ENCODE measurements around the gene SP9.
"Not testable (repeated sequence)": the region's sequence is repeated elsewhere in the genome, so short reads cannot be mapped to it uniquely, and the experiment has no call there.

SP9 gene

GRCh38 chr2:174343623-174344455 lies 9.1 kb downstream of the SP9 start:
- in situ Hi-C loops (cut with HindIII; ENCODE audit: low sequenced_read_pairs) = loop anchor here (10.0 kb wide), 1 partner anchor 939 kb away; no protein-coding TSS in a partner anchor

- in situ Hi-C loops (cut with HindIII; ENCODE audit: low sequenced_read_pairs) = loop anchor here (10.0 kb wide), 1 partner anchor 940 kb away; no protein-coding TSS in a partner anchor
Observed at GRCh38 chr2:174344716-174345461, 10.1 kb downstream of the SP9 start.

- in situ Hi-C loops (cut with HindIII; ENCODE audit: low sequenced_read_pairs) = no loop called here
Observed at GRCh38 chr2:174350018-174350417, 15.3 kb downstream of the SP9 start.

GRCh38 chr2:174350593-174351181 lies 15.9 kb downstream of the SP9 start:
- in situ Hi-C loops (cut with HindIII; ENCODE audit: low sequenced_read_pairs) = no loop called here

- in situ Hi-C loops (cut with HindIII; ENCODE audit: low sequenced_read_pairs) = no loop called here
Observed at GRCh38 chr2:174353004-174353403, 18.2 kb downstream of the SP9 start.

GRCh38 chr2:174356347-174356746 lies 21.6 kb downstream of the SP9 start:
- in situ Hi-C loops (cut with HindIII; ENCODE audit: low sequenced_read_pairs) = no loop called here

GRCh38 chr2:174359663-174360062 lies 24.9 kb downstream of the SP9 start:
- in situ Hi-C loops (cut with HindIII; ENCODE audit: low sequenced_read_pairs) = not testable (repeated sequence)

GRCh38 chr2:174362949-174363348 lies 28.2 kb downstream of the SP9 start:
- in situ Hi-C loops (cut with HindIII; ENCODE audit: low sequenced_read_pairs) = no loop called here

- in situ Hi-C loops (cut with HindIII; ENCODE audit: low sequenced_read_pairs) = not testable (repeated sequence)
Observed at GRCh38 chr2:174363492-174364225, 28.9 kb downstream of the SP9 start.

- in situ Hi-C loops (cut with HindIII; ENCODE audit: low sequenced_read_pairs) = no loop called here
Observed at GRCh38 chr2:174364628-174365027, 29.9 kb downstream of the SP9 start.

- in situ Hi-C loops (cut with HindIII; ENCODE audit: low sequenced_read_pairs) = no loop called here
Observed at GRCh38 chr2:174365571-174365970, 30.8 kb downstream of the SP9 start.

- in situ Hi-C loops (cut with HindIII; ENCODE audit: low sequenced_read_pairs) = no loop called here
Observed at GRCh38 chr2:174368691-174369090, 33.9 kb downstream of the SP9 start.

GRCh38 chr2:174376967-174377366 lies 42.2 kb downstream of the SP9 start:
- in situ Hi-C loops (cut with HindIII; ENCODE audit: low sequenced_read_pairs) = no loop called here

GRCh38 chr2:174383796-174384195 lies 49.0 kb downstream of the SP9 start:
- in situ Hi-C loops (cut with HindIII; ENCODE audit: low sequenced_read_pairs) = no loop called here

GRCh38 chr2:174385201-174385600 lies 50.4 kb downstream of the SP9 start:
- in situ Hi-C loops (cut with HindIII; ENCODE audit: low sequenced_read_pairs) = no loop called here

Data from endothelial cell of hepatic sinusoid (primary cell).